LNCaP clone FGC (cell line): ENCODE data around the gene HIVEP1.

ENCODE experiments used
- DNase-seq: peaks from one replicate; pipeline ENCODE4 v3.0.0-alpha.2; 2011; ENCODE audit warnings: low read depth
- H3K4me3 ChIP-seq: 2 replicates; pipeline ENCODE4 v1.5.1; 2011; ENCODE audit warnings: mild to moderate bottlenecking, low read depth, low read length, control low read depth
- CTCF ChIP-seq: IDR thresholded peaks from 2 replicates; pipeline ENCODE4 v1.5.1; 2012; ENCODE audit warnings: mild to moderate bottlenecking; ENCODE audit not compliant: control insufficient read depth, insufficient read depth; ENCODE audit errors: extremely low read depth

Gene HIVEP1

GRCh38 chr6:12189150-12189549, 177.0 kb downstream of the HIVEP1 start:
- TF ChIP-seq CTCF = no peak
- DNase-seq = no peak

GRCh38 chr6:12189661-12190060, 177.5 kb downstream of the HIVEP1 start:
- no peak for TF ChIP-seq CTCF
- no peak overlapping the region for H3K4me3 ChIP-seq
- DNase-seq = no peak

More at GRCh38 chr6:12189150-12189549, 177.0 kb downstream of the HIVEP1 start:
- no peak overlapping the region for H3K4me3 ChIP-seq

- H3K4me3 ChIP-seq = no peak overlapping the region
- DNase-seq = no peak
- TF ChIP-seq CTCF = no peak
These were observed 178.1 kb downstream of the HIVEP1 start for GRCh38 chr6:12190252-12190651.

- no peak for DNase-seq
- no peak overlapping the region for H3K4me3 ChIP-seq
- no peak for TF ChIP-seq CTCF
These were observed 184.3 kb downstream of the HIVEP1 start for GRCh38 chr6:12196326-12196936.

GRCh38 chr6:12198851-12199250, 186.7 kb downstream of the HIVEP1 start:
- no peak overlapping the region for H3K4me3 ChIP-seq
- no peak for DNase-seq
- TF ChIP-seq CTCF = no peak

- no peak for DNase-seq
- TF ChIP-seq CTCF = no peak
- H3K4me3 ChIP-seq = no peak overlapping the region
These were observed 188.0 kb downstream of the HIVEP1 start for GRCh38 chr6:12200015-12200564.

- no peak for TF ChIP-seq CTCF
- DNase-seq = no peak
These were observed 188.6 kb downstream of the HIVEP1 start for GRCh38 chr6:12200761-12201160.

More at GRCh38 chr6:12200761-12201160, 188.6 kb downstream of the HIVEP1 start:
- H3K4me3 ChIP-seq = no peak overlapping the region
